AG09319 (cell line): Measurements from ENCODE around the gene LPP.

ENCODE experiments used
- DNase-seq: peaks from one replicate; pipeline ENCODE4 v3.0.0-alpha.2; 2010; ENCODE audit warnings: low read depth; ENCODE audit errors: extremely low read depth
- TF ChIP-seq, protein P1 (sequence below): IDR thresholded peaks from 2 replicates; pipeline ENCODE4 v1.5.1; 2011; ENCODE audit warnings: low read depth, mild to moderate bottlenecking, inconsistent platforms, low read length, moderate library complexity

LPP gene

DNA sequence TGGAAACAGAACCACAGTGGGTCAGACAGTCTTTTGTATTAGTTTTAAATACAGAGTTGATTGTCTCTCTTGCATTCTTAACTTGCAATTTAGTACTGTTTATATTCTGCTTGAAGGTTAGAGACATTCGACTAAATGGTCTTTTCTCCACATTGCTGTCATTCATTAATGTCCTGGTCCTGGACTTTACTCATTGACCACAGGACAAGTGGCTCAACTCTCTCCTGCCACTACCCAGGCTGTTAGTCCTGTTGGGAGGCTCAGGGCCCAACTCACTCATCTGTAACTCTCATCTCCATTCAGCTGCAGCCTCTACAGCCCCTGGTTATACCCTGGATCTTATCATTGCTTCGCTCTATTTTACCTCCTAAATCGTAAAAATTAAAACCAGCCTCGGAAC, 427.4 kb downstream of the LPP start:
- DNase-seq: no peak
- TF ChIP-seq, protein P1, sequence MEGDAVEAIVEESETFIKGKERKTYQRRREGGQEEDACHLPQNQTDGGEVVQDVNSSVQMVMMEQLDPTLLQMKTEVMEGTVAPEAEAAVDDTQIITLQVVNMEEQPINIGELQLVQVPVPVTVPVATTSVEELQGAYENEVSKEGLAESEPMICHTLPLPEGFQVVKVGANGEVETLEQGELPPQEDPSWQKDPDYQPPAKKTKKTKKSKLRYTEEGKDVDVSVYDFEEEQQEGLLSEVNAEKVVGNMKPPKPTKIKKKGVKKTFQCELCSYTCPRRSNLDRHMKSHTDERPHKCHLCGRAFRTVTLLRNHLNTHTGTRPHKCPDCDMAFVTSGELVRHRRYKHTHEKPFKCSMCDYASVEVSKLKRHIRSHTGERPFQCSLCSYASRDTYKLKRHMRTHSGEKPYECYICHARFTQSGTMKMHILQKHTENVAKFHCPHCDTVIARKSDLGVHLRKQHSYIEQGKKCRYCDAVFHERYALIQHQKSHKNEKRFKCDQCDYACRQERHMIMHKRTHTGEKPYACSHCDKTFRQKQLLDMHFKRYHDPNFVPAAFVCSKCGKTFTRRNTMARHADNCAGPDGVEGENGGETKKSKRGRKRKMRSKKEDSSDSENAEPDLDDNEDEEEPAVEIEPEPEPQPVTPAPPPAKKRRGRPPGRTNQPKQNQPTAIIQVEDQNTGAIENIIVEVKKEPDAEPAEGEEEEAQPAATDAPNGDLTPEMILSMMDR: no peak

DNA sequence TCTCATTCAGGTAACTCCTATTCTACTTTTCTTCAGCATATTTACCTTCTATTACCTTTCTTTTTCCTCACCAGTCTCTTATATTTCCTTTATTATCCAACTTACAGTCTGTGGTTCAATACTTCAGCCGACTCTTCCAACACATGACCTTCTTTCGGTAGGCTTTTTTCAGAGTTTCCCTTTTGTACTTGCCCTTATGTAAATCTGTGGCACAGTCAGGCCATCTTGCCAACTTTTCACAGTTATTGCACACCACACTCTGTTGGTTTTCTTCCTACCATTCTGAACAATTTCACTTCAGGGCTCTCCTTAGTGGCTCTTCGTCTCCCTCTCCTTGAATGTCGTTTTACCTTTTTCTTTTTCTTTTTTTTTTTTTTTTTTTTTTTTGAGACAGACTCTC, 427.8 kb downstream of the LPP start:
- TF ChIP-seq, protein P1: no peak
- no peak for DNase-seq

DNA sequence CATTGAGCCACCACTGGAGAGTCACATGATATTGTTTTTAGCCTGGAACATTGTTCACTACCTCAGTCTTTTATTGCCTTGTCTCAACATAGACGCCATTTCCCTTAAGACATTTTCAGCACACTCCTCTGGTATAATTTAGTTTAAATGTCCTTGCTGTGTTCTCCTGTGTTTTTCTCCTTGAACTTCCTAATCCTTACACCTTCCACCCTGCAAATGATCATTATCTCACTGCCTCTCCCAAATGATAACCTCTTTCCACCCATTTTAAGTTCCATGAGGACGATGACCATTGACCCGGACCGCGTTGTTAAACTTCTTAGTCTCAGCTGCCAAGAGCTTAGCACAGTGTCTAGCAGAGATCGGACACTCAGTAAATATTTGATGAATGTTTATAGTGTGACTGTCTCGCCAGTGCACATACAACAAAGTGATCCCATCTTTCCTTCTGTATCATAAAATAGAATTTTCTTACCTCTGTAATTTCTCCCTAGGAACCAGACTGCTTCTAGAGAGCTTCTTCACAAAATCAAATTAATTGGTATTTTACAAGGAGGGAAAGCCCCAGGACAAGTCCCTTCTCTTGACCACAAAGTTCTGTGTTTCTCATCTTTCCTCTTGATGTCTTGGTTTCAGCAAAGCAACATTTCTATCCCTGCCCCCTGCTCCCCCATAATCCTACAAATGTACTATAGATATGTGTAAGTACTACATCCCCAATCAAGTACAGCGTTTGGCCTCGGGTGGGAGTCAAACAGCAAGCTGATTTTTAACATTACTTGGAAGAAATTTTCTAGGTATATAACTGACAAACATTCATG, 429.6 kb downstream of the LPP start:
- DNase-seq: no peak
- TF ChIP-seq, protein P1: no peak

DNA sequence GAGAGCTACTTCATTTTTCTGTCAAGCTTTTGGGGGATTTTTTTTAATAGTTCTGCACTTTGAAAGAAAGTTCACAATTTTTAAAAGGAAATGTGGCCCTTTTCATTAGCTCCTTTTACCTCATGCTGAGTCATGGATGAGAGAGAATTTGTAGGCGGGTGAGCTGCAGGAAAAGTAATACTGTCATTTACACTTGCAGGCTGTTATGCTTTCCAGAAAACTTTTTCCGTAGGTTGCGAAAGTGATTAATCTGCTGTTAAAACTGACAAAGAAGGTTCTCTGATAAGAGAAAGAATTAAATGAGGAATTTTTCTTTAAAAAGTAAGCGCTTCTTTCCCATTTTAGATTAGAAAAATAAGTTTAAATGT, 430.2 kb downstream of the LPP start:
- DNase-seq: no peak

DNA sequence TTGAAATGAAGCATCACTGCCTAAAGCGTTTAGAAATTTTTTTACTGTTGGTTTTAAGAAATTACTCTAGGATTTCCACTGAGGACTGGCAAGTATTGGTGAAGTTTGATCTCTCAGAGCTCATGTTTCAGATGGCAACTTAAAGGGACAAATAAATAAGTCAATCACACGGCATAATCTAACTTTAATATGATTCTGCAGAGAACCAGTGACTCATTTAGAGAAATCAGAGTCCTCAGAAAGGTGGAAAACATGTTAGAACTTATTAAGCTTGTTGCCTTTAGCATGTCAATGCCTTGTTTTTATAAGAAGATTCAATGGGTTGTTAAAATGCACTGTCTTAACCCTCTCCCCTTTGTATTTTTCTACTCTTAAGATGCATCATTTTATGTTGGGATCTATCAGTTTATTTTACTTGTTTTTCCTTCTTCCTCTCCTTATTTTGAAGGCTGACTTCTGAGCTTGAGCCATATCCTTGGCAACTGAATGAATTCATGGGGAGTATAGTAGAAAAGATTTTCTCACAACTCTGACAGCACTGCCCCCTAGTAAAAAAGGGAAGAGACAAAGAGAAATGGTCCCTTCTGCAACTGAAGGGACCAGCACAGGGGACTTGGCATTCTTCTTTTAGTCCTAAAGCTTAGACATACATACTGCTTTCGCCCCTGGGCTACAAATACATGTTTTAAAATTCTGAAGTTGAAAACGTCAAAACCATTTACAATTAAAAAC, 431.2 kb downstream of the LPP start:
- TF ChIP-seq, protein P1: peak; percentile 3

More for the DNA sequence above, 430.2 kb downstream of the LPP start:
- TF ChIP-seq, protein P1: no peak

DNA sequence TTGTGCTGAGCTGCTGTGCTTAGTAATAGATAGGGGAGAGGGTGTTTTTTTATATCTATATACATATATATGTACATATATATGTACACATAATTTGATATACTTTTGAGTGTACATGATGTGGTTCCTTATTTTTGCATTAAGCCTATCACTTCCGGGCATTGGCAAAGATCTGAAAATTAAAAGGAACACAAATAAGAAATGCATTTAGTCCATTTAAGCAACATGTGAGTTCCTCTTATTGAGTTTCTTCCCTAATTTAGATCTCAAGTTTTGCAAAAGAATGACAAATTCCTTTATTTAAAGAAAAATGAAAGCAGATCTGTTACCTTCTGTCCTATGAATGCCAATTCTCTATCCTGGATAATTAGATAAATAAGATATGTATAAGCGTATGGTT, 435.1 kb downstream of the LPP start:
- TF ChIP-seq, protein P1: no peak
- DNase-seq: no peak

More for the DNA sequence above, 431.2 kb downstream of the LPP start:
- no peak for DNase-seq

DNA sequence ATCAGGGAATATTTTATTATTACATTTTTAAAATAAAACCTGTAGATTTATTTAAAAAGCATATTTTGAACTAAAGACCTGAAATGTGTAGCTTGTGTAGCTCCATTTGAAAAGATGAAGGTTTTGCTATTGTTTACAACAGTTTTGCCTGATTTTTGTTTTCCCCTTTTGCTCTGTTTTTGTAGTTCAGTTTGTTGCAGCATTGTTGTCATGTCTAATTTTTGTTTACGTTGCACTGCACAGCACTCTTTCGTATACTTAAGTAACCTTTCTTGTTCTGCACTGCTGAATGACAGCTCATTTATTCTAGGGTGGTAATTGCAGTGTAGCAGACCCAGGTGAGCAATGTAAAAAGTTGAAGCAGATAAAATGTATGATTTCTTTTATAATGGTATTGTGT, 435.8 kb downstream of the LPP start:
- TF ChIP-seq, protein P1: no peak
- no peak for DNase-seq
